NT2/D1 (cell line): ENCODE results near the gene CCDC7.

Source experiments
- DNase-seq: peaks from one replicate; pipeline ENCODE4 v3.0.0-alpha.2; 2011; ENCODE audit warnings: low read depth, low spot score
- H3K27me3 ChIP-seq: 2 replicates; pipeline ENCODE4 v1.6.0; 2011; ENCODE audit warnings: mild to moderate bottlenecking; ENCODE audit not compliant: insufficient read length, insufficient read depth
- H3K36me3 ChIP-seq: 2 replicates; pipeline ENCODE4 v1.6.1; 2011; ENCODE audit warnings: mild to moderate bottlenecking, low read length, mixed read lengths; ENCODE audit not compliant: insufficient read depth, insufficient read length
- H3K4me1 ChIP-seq: 2 replicates; pipeline ENCODE4 v1.5.1; 2011; ENCODE audit not compliant: insufficient read depth, insufficient read length
- H3K4me3 ChIP-seq: 2 replicates; pipeline ENCODE4 v1.5.1; 2011; ENCODE audit warnings: low read depth; ENCODE audit not compliant: insufficient read length
- H3K9ac ChIP-seq: 2 replicates; pipeline ENCODE4 v1.6.0; 2011; ENCODE audit warnings: low read depth; ENCODE audit not compliant: insufficient read length
- H3K9me3 ChIP-seq: 2 replicates; pipeline ENCODE4 v1.5.1; 2011; ENCODE audit warnings: mild to moderate bottlenecking, low read length; ENCODE audit not compliant: insufficient read depth
- SUZ12 ChIP-seq: IDR thresholded peaks from 2 replicates; pipeline ENCODE4 v1.6.1; 2011; ENCODE audit not compliant: insufficient read length, insufficient read depth; ENCODE audit errors: extremely low read depth
- YY1 ChIP-seq: IDR thresholded peaks from 2 replicates; pipeline ENCODE4 v1.6.1; 2011; ENCODE audit not compliant: insufficient read length, insufficient read depth
- ZNF274 ChIP-seq: IDR thresholded peaks from 2 replicates; pipeline ENCODE4 v1.6.1; 2011; ENCODE audit warnings: mild to moderate bottlenecking, low read depth, low read length

The CCDC7 gene

DNA sequence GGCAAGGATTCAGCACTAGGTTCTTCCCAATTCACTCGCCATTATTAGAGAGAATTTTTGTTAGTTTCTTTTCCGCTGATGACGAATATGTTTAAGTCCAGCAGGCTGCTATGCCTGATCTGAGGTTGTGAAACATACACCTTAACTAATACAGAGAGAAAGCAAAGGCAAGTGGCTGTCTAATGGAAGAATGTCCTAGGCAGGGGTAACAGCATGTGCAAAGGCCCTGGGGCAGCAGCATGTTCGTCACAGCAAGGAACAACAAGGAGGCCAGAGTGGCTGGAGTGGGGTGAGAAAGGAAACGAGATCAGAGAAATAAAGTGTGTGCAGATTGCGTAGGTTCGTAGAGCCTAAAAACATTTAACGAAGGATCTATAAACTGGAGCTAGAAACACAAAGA lies 35.4 kb upstream of the CCDC7 start:
- no peak overlapping the region for H3K9ac ChIP-seq
- no peak for DNase-seq
- no peaks in the 10 kb centered on the region for H3K36me3 ChIP-seq
- TF ChIP-seq ZNF274 (no peak), YY1 (no peak), SUZ12 (no peak)
- no peaks in the 10 kb centered on the region for H3K4me1 ChIP-seq
- no peaks in the 10 kb centered on the region for H3K9me3 ChIP-seq
- no peaks in the 10 kb centered on the region for H3K27me3 ChIP-seq
- H3K4me3 ChIP-seq = no peak overlapping the region

DNA sequence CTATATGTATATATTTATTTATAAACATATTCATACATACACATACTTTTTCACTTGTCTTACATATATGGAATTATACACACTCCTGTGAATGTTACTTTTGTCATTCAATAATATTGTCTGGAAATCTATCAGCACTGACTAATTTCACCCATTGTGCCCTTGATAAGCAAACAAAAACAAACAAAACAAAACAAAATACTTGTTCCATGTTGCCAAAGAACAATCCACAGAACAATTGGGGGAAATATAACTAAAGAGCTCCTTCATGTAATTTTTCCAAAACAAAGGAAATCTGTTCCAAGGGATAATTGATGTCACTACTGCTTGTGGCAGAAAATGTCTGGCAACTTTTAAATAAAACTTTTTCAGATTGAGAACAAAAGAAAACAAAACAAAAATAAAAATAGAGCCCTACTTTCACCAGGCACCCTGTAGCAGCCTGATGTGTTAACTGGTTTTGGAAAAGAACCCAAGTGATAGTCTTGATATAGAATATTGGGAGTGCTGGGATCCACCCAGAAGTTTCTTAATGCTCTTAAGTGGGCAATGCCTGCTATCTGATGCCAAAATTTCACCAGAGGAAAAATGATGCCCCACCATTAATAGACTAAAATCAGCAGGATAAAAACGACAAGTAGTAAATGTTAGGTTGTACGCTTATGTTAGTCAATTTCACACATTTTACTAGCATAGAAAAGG lies 34.0 kb upstream of the CCDC7 start:
- Histone ChIP-seq H3K4me3 (no peak overlapping the region), H3K9me3 (no peaks in the 10 kb centered on the region), H3K4me1 (no peaks in the 10 kb centered on the region), H3K27me3 (no peaks in the 10 kb centered on the region), H3K36me3 (no peaks in the 10 kb centered on the region), H3K9ac (no peak overlapping the region)
- DNase-seq = no peak
- TF ChIP-seq YY1 (no peak), SUZ12 (no peak), ZNF274 (no peak)

GRCh38 chr10:32412499-32412853 lies 33.5 kb upstream of the CCDC7 start:
- H3K36me3 ChIP-seq = no peaks in the 10 kb centered on the region
- H3K9me3 ChIP-seq = no peaks in the 10 kb centered on the region
- no peak overlapping the region for H3K4me3 ChIP-seq
- no peaks in the 10 kb centered on the region for H3K4me1 ChIP-seq
- no peak for DNase-seq
- TF ChIP-seq ZNF274 (no peak), YY1 (no peak), SUZ12 (no peak)
- H3K9ac ChIP-seq = no peak overlapping the region
- no peaks in the 10 kb centered on the region for H3K27me3 ChIP-seq

DNA sequence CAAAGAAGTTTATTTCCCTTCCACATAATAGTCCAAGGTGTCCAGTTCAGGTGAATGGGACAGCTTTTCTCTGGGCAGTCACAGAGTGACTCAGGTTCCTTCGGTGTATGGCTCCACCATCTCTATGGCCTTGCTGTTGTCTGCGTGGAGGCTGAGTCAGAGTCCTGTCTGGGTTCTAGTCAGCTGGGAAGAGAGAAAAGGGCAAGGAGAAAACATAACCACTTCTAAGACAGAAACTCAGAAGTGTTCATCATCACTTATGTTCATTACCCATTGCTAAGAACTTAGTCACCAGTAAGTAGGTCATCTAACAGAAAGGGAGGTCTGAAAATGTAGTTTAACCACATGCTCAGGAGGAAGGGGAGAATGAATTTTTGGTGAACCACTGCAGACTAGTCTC lies 32.4 kb upstream of the CCDC7 start:
- no peaks in the 10 kb centered on the region for H3K9me3 ChIP-seq
- DNase-seq = no peak
- H3K27me3 ChIP-seq = no peaks in the 10 kb centered on the region
- no peak for TF ChIP-seq SUZ12
- no peak for TF ChIP-seq YY1
- no peak for TF ChIP-seq ZNF274
- no peaks in the 10 kb centered on the region for H3K36me3 ChIP-seq
- H3K9ac ChIP-seq = no peak overlapping the region
- H3K4me3 ChIP-seq = no peak overlapping the region
- no peaks in the 10 kb centered on the region for H3K4me1 ChIP-seq

- H3K9ac ChIP-seq = no peak overlapping the region
- TF ChIP-seq SUZ12 = no peak
- TF ChIP-seq YY1 = no peak
- no peak for TF ChIP-seq ZNF274
- H3K4me1 ChIP-seq = no peaks in the 10 kb centered on the region
- H3K9me3 ChIP-seq = no peaks in the 10 kb centered on the region
- no peaks in the 10 kb centered on the region for H3K27me3 ChIP-seq
- H3K4me3 ChIP-seq = no peak overlapping the region
- no peak for DNase-seq
- H3K36me3 ChIP-seq = no peaks in the 10 kb centered on the region
These were observed 30.6 kb upstream of the CCDC7 start for GRCh38 chr10:32415361-32415760.

- Histone ChIP-seq H3K4me1 (no peaks in the 10 kb centered on the region), H3K9ac (no peak overlapping the region), H3K36me3 (no peaks in the 10 kb centered on the region), H3K27me3 (no peaks in the 10 kb centered on the region), H3K4me3 (no peak overlapping the region), H3K9me3 (peaks cover 9% of the 10 kb centered on the region)
- TF ChIP-seq YY1 (no peak), SUZ12 (no peak), ZNF274 (no peak)
- no peak for DNase-seq
These were observed 27.9 kb upstream of the CCDC7 start for GRCh38 chr10:32417911-32418547.

DNA sequence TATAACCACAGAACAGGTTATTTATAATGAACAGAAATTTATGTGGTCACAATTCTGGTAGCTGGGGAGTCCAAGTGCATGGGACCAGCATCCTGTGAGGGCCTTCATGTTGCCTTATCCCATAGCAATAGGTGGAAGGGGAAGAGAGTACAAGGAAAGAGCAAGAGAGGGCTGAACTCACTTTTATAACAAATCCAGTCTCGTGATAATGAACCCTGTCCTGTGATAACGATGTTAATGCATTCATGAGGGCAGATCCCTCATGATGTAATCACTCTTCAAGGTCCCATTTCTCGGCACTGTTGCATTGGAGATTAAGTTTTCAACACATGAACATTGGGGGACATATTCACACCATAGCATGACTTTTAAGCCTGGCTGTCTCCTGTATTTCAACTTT lies 27.4 kb upstream of the CCDC7 start:
- TF ChIP-seq ZNF274 = no peak
- no peak for TF ChIP-seq SUZ12
- TF ChIP-seq YY1 = no peak
- Histone ChIP-seq H3K4me3 (no peak overlapping the region), H3K27me3 (no peaks in the 10 kb centered on the region), H3K4me1 (no peaks in the 10 kb centered on the region), H3K9me3 (peaks cover 9% of the 10 kb centered on the region), H3K36me3 (no peaks in the 10 kb centered on the region), H3K9ac (no peak overlapping the region)
- DNase-seq = no peak
